CD4-positive, alpha-beta T cell treated with Interleukin-15 for 1 hour (primary cell): ENCODE data around the gene PRDM11.

Source experiments
- DNase-seq: peaks from one replicate; pipeline ENCODE4 v3.0.0-alpha.2; 2020

PRDM11 gene

DNA sequence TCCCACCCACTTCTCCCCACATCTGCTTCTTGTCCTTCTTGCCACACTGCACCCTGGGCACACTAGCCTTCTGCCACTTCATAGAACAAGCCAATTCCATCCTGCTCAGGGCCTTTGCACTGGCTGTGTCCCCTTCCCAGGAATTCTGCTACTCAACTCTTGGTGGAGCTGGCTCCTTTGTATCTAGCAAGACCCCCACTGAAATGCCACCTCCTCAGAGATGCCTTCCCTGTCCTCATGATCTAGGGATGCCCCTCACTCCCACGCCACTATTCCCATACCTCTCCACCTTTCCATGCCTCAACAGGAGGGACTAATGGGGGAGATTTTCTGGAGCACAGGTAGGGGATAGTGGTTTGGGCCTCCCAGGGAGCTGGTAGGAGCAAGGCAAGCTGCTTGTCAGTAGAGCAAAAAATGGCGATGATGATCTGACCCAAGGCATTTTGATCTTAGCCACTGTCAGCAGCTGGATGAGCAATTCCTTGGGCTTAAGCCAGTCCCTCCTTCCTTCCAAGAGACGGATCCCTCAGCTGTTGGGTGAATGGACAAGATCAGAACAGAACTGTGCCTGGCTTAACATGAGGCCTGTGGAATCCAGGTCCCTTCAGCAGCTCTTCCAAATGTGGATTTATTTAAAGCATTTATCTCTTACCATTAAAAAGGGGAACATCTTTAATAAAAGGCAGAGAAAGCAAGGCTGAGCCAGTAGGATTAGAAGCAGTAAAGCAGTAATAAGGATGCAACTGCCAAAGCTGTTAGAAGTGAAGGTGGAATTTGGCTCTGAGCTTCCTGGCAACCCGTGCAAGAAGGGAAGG is 4.0 kb upstream of the PRDM11 start:
- DNase-seq = no peak

DNA sequence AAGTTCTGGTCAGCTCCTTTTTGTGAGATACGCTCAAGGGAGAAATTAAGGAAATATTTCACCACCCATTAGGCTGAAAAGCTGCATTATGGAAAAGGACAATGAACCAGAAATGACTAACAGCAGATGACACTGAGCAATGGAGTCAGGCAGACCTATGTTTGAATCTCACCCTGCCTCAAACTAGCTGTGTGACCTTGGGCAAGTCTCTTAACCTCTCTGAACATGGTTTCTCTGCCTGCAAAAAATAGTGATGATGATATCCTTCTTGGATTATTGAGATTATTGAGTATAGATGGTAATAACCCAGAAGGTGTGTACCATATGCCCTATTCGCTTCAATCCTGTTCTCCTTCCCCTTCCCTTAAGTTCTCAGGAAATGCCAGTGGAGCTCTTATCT is 2.9 kb upstream of the PRDM11 start:
- DNase-seq = no peak

DNA sequence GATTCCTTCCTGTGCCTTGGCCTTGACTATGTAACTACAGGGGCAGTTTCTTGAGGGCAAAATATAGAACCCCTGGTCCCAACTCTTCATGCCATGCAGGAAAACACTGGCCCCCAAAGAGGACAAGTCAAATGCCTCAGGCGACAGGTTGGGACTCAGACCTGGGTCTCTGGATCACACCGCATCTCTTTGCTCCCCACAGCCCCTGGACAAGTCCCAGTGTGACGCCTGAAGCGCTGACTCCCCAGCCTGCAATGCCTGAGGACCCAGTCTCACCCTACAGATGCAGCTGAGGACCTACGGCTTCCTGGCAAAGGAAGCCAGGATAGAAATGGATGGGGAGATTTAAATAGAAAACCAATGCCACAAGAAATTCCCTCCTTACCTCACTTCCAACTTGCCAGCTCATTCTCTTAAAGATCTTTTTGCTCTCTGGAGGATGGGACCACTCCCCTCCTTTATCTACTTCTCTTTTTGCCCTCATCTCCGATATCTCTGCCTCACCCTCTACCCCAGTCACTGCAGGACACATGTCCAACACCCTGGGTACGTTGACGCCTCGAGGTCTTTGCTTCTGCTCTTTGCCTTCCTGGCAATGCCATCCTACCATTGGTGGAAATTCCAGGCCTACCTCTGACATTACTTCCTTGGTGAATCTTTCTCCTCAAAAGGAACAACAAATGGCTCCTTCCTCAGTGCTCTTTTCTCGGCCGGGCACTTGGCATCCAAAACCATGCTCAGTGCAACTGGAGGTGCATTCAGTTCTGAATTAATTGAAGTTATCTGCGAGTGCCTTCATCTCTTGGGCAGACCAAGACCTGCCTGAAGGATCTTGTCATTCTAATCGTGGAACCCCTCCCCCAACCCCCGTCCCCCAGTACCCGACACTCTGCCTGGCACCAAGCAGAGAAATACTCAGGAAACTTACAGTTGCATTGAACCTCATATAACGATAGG is 2.0 kb upstream of the PRDM11 start:
- DNase-seq = no peak

DNA sequence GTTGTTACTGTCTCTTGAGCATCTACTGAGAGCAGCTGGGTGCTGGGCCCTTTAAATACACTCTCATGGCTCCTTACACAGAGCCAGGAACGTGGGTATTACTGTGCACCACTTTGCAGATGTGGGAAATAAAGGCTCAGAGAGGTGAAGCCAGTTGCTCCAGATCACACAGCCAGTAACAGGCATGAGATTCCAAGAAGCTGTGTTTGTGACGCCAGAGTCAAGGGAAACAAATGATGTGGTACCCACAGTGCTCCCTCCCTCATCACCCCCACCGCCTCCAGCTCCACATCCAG is 1.4 kb upstream of the PRDM11 start:
- DNase-seq = no peak

DNA sequence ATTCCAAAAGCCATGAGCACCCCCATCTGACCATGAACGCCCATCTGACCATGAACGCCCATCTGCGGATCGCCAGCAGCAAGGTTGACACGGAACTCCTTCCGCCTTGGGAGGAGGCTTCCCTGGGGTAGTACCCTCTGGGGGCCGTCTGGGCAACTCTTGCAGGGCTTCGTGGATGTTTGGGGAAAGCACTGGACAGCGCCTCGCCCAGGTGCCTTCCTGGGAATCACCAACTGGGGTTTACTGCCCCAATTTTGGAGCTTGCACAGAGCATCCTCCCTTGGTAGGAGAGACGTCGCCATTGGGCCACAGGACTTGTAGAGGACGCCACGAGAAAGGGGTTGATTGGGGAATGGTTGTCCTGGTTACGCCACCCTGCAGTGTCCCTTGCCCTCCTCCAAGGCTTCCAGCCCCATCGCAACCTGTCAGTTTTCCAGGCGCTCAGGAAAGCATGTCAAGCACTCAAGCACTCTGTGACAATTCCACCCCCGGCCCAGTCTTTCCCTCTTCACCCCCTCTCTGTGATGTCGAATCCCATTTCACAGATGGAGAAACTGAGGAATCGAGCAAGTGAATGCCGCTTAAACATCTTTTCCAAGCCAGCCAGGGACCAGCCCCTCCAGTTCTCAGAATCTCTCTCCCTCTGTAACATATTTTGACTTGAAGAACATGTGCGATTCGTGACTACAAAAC is 914 bp upstream of the PRDM11 start:
- DNase-seq = no peak

DNA sequence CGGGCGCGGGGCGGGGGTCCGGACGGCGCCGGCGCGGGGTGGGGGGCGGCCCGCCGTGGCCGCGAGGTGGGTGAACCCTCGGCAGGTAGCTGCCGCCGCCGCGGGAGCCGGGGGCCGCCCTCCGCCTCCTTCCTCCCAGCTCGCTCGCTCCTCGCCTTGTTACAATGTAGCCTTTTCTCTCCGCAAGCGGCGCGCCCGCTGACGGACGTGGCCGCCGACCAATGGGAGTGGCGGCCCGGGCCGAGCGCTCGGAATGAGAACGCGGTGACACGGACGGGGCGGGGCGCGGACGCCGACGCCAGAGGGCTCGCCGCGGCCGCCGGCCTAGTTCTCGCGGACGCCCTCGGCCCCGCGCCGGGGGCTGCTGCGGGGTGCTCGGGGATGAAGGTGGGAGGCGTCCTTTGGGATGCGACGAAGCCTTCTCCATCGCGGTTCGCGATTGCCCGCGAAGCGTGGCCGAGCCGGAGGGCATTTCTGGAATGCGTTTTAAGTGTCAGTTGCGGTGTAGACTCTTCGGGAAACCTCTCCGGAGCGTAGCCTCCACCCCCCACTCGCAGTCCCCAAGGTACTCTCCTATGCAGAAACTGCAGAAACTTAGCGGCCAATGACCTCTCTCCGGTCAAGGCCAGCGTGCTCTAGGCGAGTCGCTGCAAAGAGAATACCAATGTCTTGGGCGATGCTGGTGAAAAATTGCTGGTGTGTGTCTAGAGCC is 734 bp downstream of the PRDM11 start:
- DNase-seq = peak; percentile 93

DNA sequence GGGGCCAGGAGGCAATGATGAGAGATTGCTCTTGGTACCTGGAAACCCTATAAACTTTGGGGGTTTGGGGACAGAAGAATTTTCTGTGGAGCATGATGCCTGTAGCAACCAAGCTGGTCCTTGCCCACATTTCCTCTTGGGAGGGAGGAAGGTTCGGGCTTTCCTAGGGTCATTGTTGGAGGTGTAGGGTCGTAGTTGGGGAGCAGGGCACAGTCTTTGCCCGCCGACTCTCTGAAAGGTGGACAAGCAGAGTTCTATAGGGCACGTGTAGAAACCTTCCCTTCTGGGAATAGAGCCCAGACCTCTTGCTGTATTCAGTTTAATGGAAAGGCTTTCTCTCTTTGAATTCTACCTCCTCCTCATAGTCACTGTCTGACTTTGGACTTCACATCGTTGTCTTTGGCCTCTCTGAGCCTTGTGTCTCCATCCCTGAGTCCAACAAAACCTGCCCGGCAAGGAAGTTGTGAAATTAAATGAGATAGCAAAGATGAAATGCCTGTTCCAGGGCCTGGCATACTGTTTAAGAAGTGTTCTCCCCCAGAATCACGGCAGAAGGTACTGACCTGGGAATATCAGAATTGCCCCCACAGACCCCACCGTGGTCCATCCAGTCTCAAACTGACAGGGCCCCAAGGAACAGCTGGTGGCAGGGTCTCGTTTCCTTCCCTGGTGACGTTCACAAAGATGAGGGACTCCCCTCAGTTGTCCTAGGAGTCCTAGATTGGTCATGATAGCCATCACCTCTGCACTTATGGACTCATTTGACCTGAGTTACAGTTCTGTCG is 1.6 kb downstream of the PRDM11 start:
- DNase-seq = no peak

DNA sequence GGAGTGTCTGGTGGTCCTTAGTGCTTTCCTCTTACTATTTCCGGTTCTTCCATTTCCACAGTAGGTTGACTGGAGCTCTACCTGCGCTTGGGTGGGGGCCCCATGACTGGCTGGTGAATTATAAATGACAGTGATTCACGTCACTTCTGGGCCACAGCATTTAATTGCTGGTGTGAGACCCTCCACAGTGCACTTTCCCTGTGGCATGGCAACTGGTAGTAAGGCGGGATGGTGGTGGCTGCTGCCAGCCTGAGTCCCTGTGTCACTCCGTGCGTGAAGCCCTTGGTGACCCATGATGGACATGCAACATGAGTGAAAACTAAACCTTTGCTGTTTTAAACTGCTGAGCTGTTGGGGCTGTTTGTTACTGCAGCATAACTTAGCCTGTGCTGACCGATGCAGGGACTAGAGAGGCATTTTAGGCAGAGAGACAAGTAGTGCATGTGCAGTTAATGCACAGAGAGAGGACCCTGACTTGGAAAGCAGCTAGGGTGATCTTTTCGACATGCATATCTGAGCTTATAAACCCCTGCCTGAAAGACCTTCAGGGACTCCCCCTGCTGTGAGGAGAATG is 3.1 kb downstream of the PRDM11 start:
- no peak for DNase-seq

DNA sequence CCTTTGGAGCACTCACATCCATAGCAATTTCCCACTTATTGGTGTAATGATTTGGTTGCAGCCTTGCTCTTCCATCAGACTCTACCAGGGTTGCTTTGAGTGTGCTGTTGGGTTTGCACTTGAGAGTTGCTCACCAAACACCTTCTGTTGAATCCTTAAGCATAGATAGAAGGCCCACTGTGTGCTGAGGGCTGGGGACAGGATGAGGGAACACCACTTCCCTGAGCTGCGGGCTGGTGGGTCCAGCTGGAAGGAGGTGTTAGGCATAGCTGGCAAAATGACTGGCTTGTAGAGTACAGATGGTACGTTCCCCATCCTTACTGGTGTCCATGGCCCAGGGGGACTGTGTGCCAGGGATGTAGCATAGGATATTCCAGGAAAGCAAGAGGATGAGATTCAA is 3.9 kb downstream of the PRDM11 start:
- DNase-seq = no peak

DNA sequence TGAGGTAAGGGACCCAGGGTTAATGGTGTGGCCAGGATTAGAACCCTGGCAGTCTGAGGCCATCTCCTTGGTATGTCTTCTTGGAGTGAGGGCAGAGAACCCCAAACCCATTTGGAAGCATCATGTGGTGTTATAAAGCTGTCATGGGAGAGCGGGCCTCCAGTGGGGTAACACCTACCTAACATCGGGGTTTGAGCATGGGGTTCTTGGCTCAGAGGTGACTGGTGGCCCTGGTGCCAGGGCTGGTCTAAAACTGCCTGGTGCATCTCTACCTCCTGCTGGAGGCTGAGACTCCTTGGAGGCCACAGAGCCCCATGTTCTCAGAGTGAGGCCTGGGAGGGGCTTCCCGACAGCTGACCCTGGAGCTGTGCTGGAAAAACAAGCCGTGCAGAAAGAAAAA is 4.5 kb downstream of the PRDM11 start:
- no peak for DNase-seq

DNA sequence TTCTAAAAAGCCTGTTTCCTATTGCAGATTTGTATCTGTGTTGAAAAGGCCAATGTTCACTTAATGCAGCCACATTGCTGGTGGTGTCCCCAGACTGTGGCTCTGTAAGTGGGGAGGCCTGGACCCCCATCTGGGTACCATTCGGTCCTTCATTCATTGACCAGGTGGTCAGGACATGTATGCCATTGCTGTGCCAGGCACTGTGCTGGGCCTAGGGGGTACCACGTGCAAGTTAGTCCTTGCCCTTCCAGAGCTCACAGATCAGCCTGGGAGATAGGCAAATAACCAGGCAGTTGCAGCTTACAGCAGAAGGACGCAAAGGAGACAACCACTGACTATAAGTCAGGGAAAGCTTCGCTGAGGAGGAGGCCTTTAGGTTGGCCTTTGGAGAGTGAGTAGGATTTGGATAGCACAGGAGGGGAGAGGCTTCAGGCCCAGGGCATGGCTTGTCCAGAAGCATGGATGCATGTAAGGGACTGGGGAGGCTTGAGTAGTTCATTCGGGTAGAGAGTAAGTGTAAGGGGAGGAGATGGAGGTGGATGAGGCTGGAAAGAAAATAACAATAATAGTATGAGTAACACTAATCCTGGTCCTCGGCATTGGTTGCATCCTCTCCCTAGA is 5.0 kb downstream of the PRDM11 start:
- no peak for DNase-seq

DNA sequence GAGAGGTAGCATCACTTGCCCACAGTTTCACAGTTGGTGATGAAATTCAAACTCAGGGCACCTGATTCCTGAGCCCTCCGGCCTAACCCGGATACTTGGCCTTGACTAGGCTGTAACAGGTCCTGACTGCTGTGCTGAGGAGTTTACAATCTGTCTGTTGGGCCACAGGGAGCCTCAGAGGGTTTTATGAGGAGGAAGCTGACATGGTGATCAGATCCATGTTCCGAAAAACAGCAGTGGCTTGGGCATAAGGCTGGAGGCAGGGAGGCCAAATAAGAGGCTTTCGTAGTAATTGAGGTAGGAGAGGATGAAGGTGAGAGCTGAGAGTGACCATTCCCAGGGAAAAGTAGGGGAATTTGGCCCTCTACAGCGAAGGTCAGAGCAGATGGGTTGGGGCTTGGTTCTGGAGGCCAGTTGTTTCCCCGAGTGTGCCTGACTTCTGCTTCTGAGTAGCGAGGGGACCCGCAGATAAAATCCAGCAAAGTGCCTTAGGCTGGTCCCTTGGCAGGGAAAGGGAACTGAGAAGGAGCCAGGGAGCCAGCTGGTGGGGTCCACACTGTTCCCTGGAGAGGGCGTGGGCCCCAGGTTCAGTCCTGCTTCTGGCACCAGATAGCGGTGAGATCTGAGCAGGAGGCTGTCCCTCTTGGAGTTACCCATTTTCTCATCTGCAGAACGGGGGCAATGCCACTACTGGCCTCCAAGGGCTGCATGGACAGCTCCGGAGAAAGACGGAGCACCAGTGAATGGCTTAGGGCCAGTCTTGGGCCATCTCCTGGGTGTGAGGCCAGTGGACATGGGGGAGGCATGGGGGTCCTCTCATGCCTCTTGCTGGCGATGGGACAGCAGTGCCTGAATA is 6.5 kb downstream of the PRDM11 start:
- DNase-seq = no peak

DNA sequence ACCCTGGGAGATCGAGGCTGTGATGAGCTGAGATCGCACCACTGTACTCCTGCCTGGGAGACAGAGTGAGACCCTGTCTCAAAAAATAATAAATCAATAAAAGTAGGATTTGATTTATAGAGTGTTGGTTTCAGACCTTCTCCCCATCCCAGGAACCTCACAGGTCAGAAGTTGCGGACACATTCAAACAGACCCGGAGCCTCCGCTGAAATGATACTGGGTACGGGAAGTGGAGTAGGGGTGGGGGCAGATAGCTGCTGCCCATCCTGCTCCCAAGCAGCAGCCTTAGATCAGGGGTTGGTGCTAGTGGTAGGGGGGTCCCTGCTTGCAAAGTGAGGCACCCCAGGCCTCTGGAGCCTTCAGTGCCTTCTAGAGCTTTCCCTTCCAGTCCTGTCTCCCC is 7.8 kb downstream of the PRDM11 start:
- no peak for DNase-seq

DNA sequence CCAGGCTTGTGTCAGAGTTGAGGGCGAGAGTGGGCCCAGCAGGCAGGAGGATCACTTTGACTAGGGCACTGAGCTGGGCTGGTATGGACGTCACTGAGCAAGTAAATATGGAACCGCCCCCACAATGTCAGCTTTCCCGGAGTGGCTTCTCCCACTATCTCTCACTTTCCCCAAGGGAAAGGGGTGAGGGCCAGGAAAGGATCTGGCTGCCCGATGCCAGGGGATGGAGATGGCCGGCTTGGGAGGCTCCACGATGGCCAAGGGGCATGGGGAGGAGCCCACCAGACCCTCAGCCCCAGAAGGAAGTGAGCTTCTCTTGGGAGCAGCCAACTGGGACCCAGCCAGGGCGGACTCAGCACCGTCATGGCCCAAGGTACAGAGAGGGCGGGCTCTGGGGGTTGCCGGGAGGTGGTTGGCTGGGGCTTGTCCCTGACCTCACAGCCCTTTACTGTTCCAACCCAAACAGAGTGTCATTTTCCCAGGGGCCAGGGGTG is 8.7 kb downstream of the PRDM11 start:
- DNase-seq = no peak

DNA sequence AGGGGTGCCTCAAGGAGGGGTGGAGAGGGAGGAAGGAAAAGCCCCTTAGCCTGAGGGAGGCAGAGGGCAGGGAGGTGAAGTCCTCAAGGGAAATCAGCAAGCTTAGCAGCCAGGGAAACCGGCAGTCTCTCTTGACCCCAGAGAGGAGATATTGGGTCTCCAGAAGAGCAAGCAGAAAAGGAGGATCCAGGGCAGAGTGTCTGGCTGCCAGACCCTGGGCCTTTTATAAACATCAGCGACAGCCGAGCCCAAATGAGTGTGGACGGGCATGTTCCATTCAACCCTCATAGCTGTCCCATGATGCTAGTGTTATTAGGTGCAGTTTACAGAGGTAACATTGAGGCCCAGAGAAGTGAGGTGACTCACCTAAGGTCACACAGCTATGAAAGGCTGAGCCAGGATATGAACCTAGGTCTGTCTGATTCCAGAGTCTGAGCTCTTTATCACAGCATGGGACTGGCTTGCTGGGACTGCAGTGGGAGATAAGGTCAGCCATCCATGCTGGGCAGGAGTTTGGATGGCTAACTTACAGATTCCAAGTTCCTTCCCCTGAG is 9.3 kb downstream of the PRDM11 start:
- no peak for DNase-seq

DNA sequence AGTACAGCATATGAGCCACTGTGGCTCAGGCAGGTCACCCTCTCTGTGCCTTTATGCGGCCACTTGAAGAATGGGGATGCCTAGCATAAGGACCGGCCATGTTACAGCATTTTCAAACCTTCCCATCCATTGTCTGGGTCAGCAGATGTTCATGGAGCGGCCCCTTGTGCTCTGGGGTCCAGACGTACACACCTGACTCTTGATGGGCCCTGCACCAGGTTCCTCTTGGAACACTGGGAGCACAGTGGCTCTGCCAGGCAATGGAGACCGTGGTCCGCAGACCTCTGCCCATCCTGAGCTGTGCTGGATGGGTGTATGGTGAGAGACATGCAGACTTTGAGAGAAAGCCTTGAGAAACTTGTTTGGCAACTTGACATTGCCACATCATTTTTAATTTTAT is 9.8 kb downstream of the PRDM11 start:
- no peak for DNase-seq

DNA sequence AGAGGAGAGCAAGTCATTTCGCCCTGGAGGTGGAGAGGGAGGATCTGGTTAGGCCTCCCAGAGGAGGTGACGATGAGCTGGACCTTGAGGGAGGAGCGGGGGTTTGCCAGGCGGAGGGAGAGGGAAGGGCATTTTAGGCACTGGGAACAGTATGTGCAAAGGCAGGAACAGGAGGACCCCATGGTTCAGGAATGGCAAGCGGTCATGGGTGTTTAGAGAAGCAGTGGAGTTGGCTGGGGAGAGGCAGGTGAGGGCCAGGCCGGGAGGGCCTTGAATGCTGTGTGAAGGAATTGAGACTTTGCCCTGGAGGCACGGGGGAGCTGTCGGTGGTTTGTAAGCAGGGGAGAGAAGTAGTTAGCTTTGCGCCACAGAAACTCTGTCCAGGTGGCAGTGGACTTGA is 10.3 kb downstream of the PRDM11 start:
- DNase-seq = no peak

DNA sequence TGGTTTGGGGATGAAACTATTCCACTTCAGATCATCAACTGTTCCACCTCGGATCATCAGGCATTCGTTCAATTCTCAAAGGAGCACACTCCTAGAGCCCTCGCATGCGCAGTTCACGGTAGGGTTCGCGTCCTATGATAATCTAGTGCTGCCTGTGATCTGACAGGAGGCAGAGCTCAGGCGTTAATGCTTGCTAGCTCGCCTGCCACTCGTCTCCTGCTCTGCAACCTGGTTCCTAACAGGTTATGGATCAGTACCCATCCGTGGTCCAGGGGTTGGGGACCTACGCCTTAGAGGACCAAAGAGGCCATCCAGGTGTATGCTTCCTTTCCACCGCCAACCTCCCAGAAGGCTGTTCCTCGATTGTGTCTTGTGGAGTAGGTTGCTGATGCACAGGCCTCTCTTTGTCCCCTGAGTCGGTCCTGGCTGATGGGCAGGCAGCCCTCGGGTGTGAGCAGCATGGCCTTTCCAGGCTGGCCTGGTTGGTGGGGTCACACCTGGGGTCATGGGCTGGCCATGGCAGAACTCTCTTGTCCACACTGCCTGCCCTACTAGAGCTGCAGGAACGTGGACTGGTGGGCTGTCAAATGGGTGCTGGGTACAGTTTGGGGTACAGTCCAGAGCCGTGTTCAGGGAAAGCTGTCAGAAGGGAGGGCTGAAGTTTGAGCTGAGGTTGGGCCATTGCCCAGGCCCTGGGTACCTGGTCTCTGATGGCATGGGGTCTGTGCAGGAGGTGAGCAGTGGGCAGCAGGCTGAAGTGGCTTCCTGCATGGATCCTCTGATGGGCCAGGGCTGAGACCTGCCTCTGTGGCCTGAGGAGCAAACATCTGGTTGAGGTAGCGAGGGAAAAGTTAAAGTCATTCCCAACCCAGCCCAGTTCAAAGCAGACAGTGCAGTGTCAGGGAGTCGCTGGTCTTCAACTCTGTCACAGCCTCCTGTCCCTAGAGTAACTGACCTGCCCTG is 11.1 kb downstream of the PRDM11 start:
- DNase-seq = no peak
